Progenitor cell of endocrine pancreas (in vitro differentiated cells): ENCODE results near the gene SLC1A7. TPM values are rescaled to one million over a fixed set of nuclear protein-coding genes. Genes with fewer than 3 reads are reported as not detected.

Experiments used
- DNase-seq: peaks from one replicate; pipeline ENCODE4 v3.0.0; 2021; ENCODE audit warnings: low spot score; ENCODE audit not compliant: unreplicated experiment
- H3K27ac Mint-ChIP-seq: 2 replicates; pipeline ENCODE4 v1.8.0; 2021; ENCODE audit warnings: mild to moderate bottlenecking, moderate library complexity, mixed read lengths
- H3K27me3 Mint-ChIP-seq: 2 replicates; pipeline ENCODE4 v1.8.0; 2021; ENCODE audit warnings: mixed read lengths
- H3K36me3 Mint-ChIP-seq: 2 replicates; pipeline ENCODE4 v1.8.0; 2022; ENCODE audit warnings: mixed read lengths; ENCODE audit not compliant: insufficient read depth
- H3K4me1 Mint-ChIP-seq: 2 replicates; pipeline ENCODE4 v1.8.0; 2021; ENCODE audit warnings: low read depth, mixed read lengths
- H3K4me3 Mint-ChIP-seq: 2 replicates; pipeline ENCODE4 v1.8.0; 2021; ENCODE audit warnings: low read depth, mild to moderate bottlenecking, moderate library complexity, mixed read lengths
- H3K9me3 Mint-ChIP-seq: 2 replicates; pipeline ENCODE4 v1.8.0; 2021; ENCODE audit warnings: low read depth, mixed read lengths
- CTCF ChIP-seq: fragments of 200-600 bp; sonication (generic); IDR thresholded peaks from one replicate; pipeline ENCODE4 v1.5.0; 2021; ENCODE audit warnings: antibody characterized with exemption, mild to moderate bottlenecking; ENCODE audit not compliant: unreplicated experiment
- total RNA-seq: library from RNA; stranded (reverse); gene quantifications from 2 replicates; pipeline ENCODE4 v1.2.1, GENCODE V29; 2021

SLC1A7 gene
- total RNA-seq, 1 donor from 2014 or later, result not detected

GRCh38 chr1:53085405-53085804 is 57.0 kb downstream of the SLC1A7 start:
- no peak overlapping the region for H3K4me3 Mint-ChIP-seq
- peaks cover 66% of the 10 kb centered on the region for H3K27me3 Mint-ChIP-seq
- peaks cover 3% of the 10 kb centered on the region for H3K4me1 Mint-ChIP-seq
- H3K9me3 Mint-ChIP-seq, result no peaks in the 10 kb centered on the region
- H3K36me3 Mint-ChIP-seq, result no peaks in the 10 kb centered on the region
- no peak for DNase-seq
- no peak overlapping the region for H3K27ac Mint-ChIP-seq
- no peak for TF ChIP-seq CTCF

GRCh38 chr1:53084589-53084971 is 57.9 kb downstream of the SLC1A7 start:
- no peaks in the 10 kb centered on the region for H3K9me3 Mint-ChIP-seq
- H3K36me3 Mint-ChIP-seq, result no peaks in the 10 kb centered on the region
- TF ChIP-seq CTCF, result no peak
- no peak overlapping the region for H3K4me3 Mint-ChIP-seq
- peaks cover 1% of the 10 kb centered on the region for H3K4me1 Mint-ChIP-seq
- no peak for DNase-seq
- H3K27ac Mint-ChIP-seq, result no peak overlapping the region
- peaks cover 68% of the 10 kb centered on the region for H3K27me3 Mint-ChIP-seq

GRCh38 chr1:53083636-53084588 is 58.5 kb downstream of the SLC1A7 start:
- no peak for DNase-seq
- Mint-ChIP-seq H3K36me3 (no peaks in the 10 kb centered on the region), H3K27ac (no peak overlapping the region)

GRCh38 chr1:53082826-53083455 is 59.5 kb downstream of the SLC1A7 start:
- Mint-ChIP-seq H3K4me3 (no peak overlapping the region), H3K27ac (no peak overlapping the region), H3K36me3 (no peaks in the 10 kb centered on the region), H3K27me3 (peaks cover 66% of the 10 kb centered on the region), H3K4me1 (no peaks in the 10 kb centered on the region), H3K9me3 (no peaks in the 10 kb centered on the region)
- no peak for TF ChIP-seq CTCF
- no peak for DNase-seq

More at GRCh38 chr1:53083636-53084588, 58.5 kb downstream of the SLC1A7 start:
- no peak overlapping the region for H3K4me3 Mint-ChIP-seq
- TF ChIP-seq CTCF, result no peak
- no peaks in the 10 kb centered on the region for H3K4me1 Mint-ChIP-seq
- no peaks in the 10 kb centered on the region for H3K9me3 Mint-ChIP-seq
- peaks cover 74% of the 10 kb centered on the region for H3K27me3 Mint-ChIP-seq

GRCh38 chr1:53081384-53082066 is 60.9 kb downstream of the SLC1A7 start:
- no peaks in the 10 kb centered on the region for H3K9me3 Mint-ChIP-seq
- DNase-seq, result no peak
- no peaks in the 10 kb centered on the region for H3K4me1 Mint-ChIP-seq
- no peak overlapping the region for H3K27ac Mint-ChIP-seq
- TF ChIP-seq CTCF, result no peak
- H3K4me3 Mint-ChIP-seq, result no peak overlapping the region
- H3K36me3 Mint-ChIP-seq, result no peaks in the 10 kb centered on the region
- H3K27me3 Mint-ChIP-seq, result peaks cover 62% of the 10 kb centered on the region
